Umbilical cord (tissue), 2 donors: ENCODE data around the gene FBLIM1. TPM values are rescaled to one million over a fixed set of nuclear protein-coding genes. Genes with fewer than 3 reads are reported as not detected.
"Not testable (repeated sequence)": the region's sequence is repeated elsewhere in the genome, so short reads cannot be mapped to it uniquely, and the experiment has no call there.

ENCODE experiments used
- DNase-seq: peaks from one replicate; pipeline ENCODE4 v3.0.0-alpha.2; 2015; ENCODE audit warnings: low spot score
- total RNA-seq: library from RNA; depleted of rRNA; stranded (reverse); fragments of >200 nt; gene quantifications from one replicate; pipeline ENCODE4 v1.2.3, GENCODE V29; 2014; ENCODE audit warnings: low replicate concordance; ENCODE audit not compliant: insufficient read depth

The FBLIM1 gene
- total RNA-seq, 1 donor from 2014 or later, result 134 TPM

- no peak for DNase-seq
These were observed 50.4 kb downstream of the FBLIM1 start for GRCh38 chr1:15808955-15809354.

GRCh38 chr1:15810073-15810472 is 51.5 kb downstream of the FBLIM1 start:
- no peak for DNase-seq

DNA sequence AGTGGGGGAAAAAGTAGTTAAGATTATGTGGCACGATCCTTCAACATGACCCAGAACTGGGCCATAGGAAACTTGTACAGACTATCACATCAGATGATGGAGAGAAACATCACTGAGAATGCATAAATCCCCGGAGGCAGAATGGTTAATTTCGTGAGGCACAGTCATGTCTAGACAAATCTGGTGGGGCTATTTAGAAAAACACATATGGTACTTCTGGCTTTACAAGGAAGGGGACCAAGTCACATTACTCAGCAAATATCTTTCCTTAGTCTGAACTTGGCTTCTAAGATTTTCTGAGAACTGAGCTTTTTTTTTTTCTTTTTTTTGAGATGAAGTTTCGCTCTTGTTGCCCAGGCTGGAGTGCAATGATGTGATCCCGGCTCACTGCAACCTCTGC is 58.1 kb downstream of the FBLIM1 start:
- DNase-seq, result no peak

GRCh38 chr1:15820478-15820877 is 61.9 kb downstream of the FBLIM1 start:
- no peak for DNase-seq

- peak; percentile 46 for DNase-seq
These were observed 67.2 kb downstream of the FBLIM1 start for GRCh38 chr1:15825800-15826199.

- DNase-seq, result peak; percentile 18
These were observed 68.4 kb downstream of the FBLIM1 start for GRCh38 chr1:15826810-15827507.

- DNase-seq, result not testable (repeated sequence)
These were observed 69.0 kb downstream of the FBLIM1 start for GRCh38 chr1:15827567-15827966.

- DNase-seq, result not testable (repeated sequence)
These were observed 70.3 kb downstream of the FBLIM1 start for GRCh38 chr1:15828931-15829330.

DNA sequence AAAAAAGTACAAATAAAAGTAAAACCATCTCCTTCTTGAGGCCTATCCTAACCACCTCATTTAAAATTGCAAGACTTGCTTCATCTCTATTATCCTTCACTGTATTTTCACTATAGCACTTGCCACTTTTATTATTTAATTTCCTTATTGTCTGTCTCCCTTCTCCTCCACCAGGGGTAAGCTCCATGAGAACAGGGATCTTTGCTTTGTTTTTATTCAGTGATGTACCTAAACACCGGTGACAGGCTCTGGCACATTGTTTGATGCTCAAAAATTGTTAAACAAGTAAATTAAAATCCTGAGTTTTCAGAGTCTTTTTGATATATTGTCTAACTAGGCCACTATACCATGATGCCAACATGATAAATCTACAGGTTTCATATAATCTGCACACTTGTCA is 71.7 kb downstream of the FBLIM1 start:
- DNase-seq, result no peak

DNA sequence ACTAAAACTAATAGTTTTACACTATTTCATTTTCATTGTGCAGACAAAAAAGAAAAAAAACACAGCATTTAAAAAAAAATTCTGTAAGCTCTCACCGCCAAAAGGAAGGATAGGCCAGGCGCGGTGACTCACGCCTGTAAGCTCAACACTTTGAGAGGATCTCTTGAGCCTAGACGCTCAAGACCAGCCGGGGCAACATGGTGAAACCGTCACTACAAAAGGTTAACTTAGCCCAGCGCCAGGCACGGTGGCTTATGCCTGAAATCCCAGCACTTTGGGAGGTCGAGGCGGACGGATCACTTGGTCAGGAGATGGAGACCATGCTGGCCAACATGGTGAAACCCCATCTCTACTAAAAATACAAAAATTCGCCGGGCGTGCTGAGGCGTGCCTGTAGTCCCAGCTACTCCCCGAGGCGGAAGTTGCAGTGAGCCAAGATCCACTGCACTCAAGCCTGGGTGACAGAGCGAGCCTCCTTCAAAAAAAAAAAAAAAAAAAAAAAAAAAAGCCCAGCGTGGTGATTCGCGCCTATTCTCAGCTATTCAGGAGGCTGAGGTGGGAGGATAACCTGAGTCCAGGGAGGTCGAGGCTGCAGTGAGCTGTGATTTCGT is 74.6 kb downstream of the FBLIM1 start:
- no peak for DNase-seq

GRCh38 chr1:15833842-15834405 is 75.3 kb downstream of the FBLIM1 start:
- DNase-seq, result no peak

DNA sequence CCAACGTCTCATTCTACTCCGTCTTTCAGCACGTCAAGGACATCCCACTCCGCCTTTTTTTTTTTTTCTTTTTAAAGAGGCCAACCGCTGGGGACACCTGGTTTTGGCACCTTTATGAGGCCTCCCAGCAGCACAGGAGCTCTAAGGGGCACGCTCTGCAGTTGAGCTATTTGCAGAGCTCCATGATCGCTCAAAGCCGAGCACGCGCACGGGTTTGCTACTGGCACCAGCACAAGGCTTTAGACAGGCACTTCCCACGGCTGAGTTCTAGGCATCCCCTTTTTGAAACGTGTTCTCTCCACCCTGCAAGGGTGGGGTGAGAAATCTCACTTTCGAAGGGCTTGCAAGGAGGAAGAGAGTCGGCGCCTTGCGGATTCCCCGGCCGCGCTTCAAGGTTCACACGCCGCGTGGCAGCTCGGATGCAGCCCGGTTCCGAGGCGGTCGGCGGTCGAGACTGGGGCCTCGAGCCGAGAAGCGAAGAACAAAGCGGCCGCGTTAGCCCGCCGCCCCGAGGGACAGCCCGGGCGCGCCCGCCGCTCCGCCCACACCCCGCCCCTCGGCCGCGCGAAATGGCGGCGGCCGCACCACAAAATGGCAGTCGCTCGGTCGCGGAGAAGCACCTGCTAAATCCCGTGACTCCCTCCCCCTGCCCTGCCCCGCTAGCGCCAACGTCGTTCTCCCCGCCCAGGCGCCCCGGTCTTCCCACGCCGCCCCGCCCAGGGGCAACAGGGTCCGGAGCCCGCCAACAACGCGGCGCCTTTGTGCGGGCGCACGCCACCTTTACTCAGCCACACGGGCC is 76.0 kb downstream of the FBLIM1 start:
- peak; percentile 95 for DNase-seq

- no peak for DNase-seq
These were observed 76.7 kb downstream of the FBLIM1 start for GRCh38 chr1:15835205-15835740.

- DNase-seq, result peak; percentile 100
These were observed 77.3 kb downstream of the FBLIM1 start for GRCh38 chr1:15835741-15836510.

Other genes starting within 250 kb of the FBLIM1 start
- 6.7 TPM for gene CASP9, start 234.6 kb upstream of the FBLIM1 start, total RNA-seq
- gene DNAJC16, start 231.9 kb upstream of the FBLIM1 start, total RNA-seq, result 18.5 TPM
- 1.9 TPM for gene AGMAT, start 173.7 kb upstream of the FBLIM1 start, total RNA-seq
- 16.1 TPM for gene DDI2, start 141.3 kb upstream of the FBLIM1 start, total RNA-seq
- gene PLEKHM2, start 74.5 kb upstream of the FBLIM1 start, total RNA-seq, result 26.0 TPM
- 0.48 TPM for gene SLC25A34, start 22.5 kb upstream of the FBLIM1 start, total RNA-seq
- gene TMEM82, start 16.3 kb upstream of the FBLIM1 start, total RNA-seq, result not detected
- gene UQCRHL, start 48.9 kb downstream of the FBLIM1 start, total RNA-seq, result 0.96 TPM
- 23.1 TPM for gene SPEN, start 88.9 kb downstream of the FBLIM1 start, total RNA-seq
- 33.2 TPM for gene ZBTB17, start 217.3 kb downstream of the FBLIM1 start, total RNA-seq
- 0.24 TPM for gene SRARP, start 245.4 kb downstream of the FBLIM1 start, total RNA-seq